ENCODE data around the gene HK3. TPM values are rescaled to one million over a fixed set of nuclear protein-coding genes. Genes with fewer than 3 reads are reported as not detected.
A peak's percentile ranks its signal among the peaks of the same experiment; 100 is the strongest.

The HK3 gene
- total RNA-seq, 2 experiments from 2014 or later = 0.33 TPM; not detected in 1

- POLR2A ChIA-PET = interaction anchor here (2.6 kb wide), 1 partner anchor 9 kb away, joined by 8 read pairs; no protein-coding TSS in a partner anchor
- H3K36me3 Mint-ChIP-seq (ENCODE audit: low read depth) = peaks cover 30% of the 10 kb centered on the region
- peaks cover 27% of the 10 kb centered on the region for H3K4me1 Mint-ChIP-seq
- H3K4me3 Mint-ChIP-seq = no peak overlapping the region
- CTCF ChIA-PET = interaction anchor here (1.2 kb wide), 1 partner anchor 240 kb away, joined by 6 read pairs; no protein-coding TSS in a partner anchor
- no peaks in the 10 kb centered on the region for H3K27me3 Mint-ChIP-seq
- H3K9me3 Mint-ChIP-seq = no peaks in the 10 kb centered on the region
- H3K27ac Mint-ChIP-seq = no peak overlapping the region
- DNase-seq = no peak
These were observed 1.6 kb upstream of the HK3 start for GRCh38 chr5:176900780-176901204.

- Mint-ChIP-seq H3K4me3 (no peak overlapping the region), H3K36me3 (ENCODE audit: low read depth) (peaks cover 24% of the 10 kb centered on the region), H3K27me3 (no peaks in the 10 kb centered on the region), H3K27ac (peak overlapping the region; percentile 34), H3K9me3 (no peaks in the 10 kb centered on the region), H3K4me1 (peaks cover 31% of the 10 kb centered on the region)
- ChIA-PET CTCF (interaction anchor here (1.2 to 2.5 kb wide), 3 partner anchors 239 to 242 kb away, joined by 3 to 11 read pairs (median 6); no protein-coding TSS in a partner anchor), POLR2A (interaction anchor here (2.6 kb wide), 1 partner anchor 10 kb away, joined by 8 read pairs; no protein-coding TSS in a partner anchor)
- DNase-seq = no peak
These were observed 1.0 kb upstream of the HK3 start for GRCh38 chr5:176899946-176900779.

GRCh38 chr5:176897263-176897662 is 1.9 kb downstream of the HK3 start:
- CTCF ChIA-PET = no interaction called here

GRCh38 chr5:176895831-176896230 is 3.3 kb downstream of the HK3 start:
- Mint-ChIP-seq H3K9me3 (no peaks in the 10 kb centered on the region), H3K4me3 (no peak overlapping the region), H3K36me3 (ENCODE audit: low read depth) (no peaks in the 10 kb centered on the region), H3K27me3 (no peaks in the 10 kb centered on the region), H3K4me1 (peaks cover 21% of the 10 kb centered on the region), H3K27ac (no peak overlapping the region)
- CTCF ChIA-PET = interaction anchor here (0.9 kb wide), 1 partner anchor 234 kb away, joined by 3 read pairs; no protein-coding TSS in a partner anchor
- POLR2A ChIA-PET = no interaction called here
- DNase-seq = no peak

More at GRCh38 chr5:176897263-176897662, 1.9 kb downstream of the HK3 start:
- H3K4me3 Mint-ChIP-seq = no peak overlapping the region
- POLR2A ChIA-PET = no interaction called here
- no peak overlapping the region for H3K27ac Mint-ChIP-seq
- H3K27me3 Mint-ChIP-seq = no peaks in the 10 kb centered on the region
- peaks cover 3% of the 10 kb centered on the region for H3K36me3 Mint-ChIP-seq (ENCODE audit: low read depth)
- peaks cover 31% of the 10 kb centered on the region for H3K4me1 Mint-ChIP-seq
- no peak for DNase-seq
- no peaks in the 10 kb centered on the region for H3K9me3 Mint-ChIP-seq

GRCh38 chr5:176894298-176894697 is 4.8 kb downstream of the HK3 start:
- H3K36me3 Mint-ChIP-seq (ENCODE audit: low read depth) = no peaks in the 10 kb centered on the region
- H3K9me3 Mint-ChIP-seq = no peaks in the 10 kb centered on the region
- ChIA-PET CTCF (no interaction called here), POLR2A (no interaction called here)
- H3K4me3 Mint-ChIP-seq = no peak overlapping the region
- no peak for DNase-seq
- no peak overlapping the region for H3K27ac Mint-ChIP-seq
- no peaks in the 10 kb centered on the region for H3K27me3 Mint-ChIP-seq
- peaks cover 12% of the 10 kb centered on the region for H3K4me1 Mint-ChIP-seq

- no peaks in the 10 kb centered on the region for H3K9me3 Mint-ChIP-seq
- peaks cover 7% of the 10 kb centered on the region for H3K4me1 Mint-ChIP-seq
- no peaks in the 10 kb centered on the region for H3K27me3 Mint-ChIP-seq
- H3K36me3 Mint-ChIP-seq (ENCODE audit: low read depth) = no peaks in the 10 kb centered on the region
- H3K4me3 Mint-ChIP-seq = no peak overlapping the region
- DNase-seq = no peak
- CTCF ChIA-PET = no interaction called here
- POLR2A ChIA-PET = no interaction called here
- no peak overlapping the region for H3K27ac Mint-ChIP-seq
These were observed 6.5 kb downstream of the HK3 start for GRCh38 chr5:176892663-176893062.

- CTCF ChIA-PET = no interaction called here
- POLR2A ChIA-PET = interaction anchor here (0.6 to 1.0 kb wide), 2 partner anchors 24 to 419 kb away, joined by 3 read pairs; no protein-coding TSS in a partner anchor
- Mint-ChIP-seq H3K4me3 (no peak overlapping the region), H3K27me3 (no peaks in the 10 kb centered on the region), H3K4me1 (peaks cover 7% of the 10 kb centered on the region), H3K9me3 (no peaks in the 10 kb centered on the region), H3K27ac (no peak overlapping the region), H3K36me3 (ENCODE audit: low read depth) (no peaks in the 10 kb centered on the region)
- DNase-seq = no peak
These were observed 7.7 kb downstream of the HK3 start for GRCh38 chr5:176891331-176891958.

GRCh38 chr5:176890455-176891330 is 8.5 kb downstream of the HK3 start:
- no peak for DNase-seq
- Mint-ChIP-seq H3K36me3 (ENCODE audit: low read depth) (no peaks in the 10 kb centered on the region), H3K4me3 (no peak overlapping the region), H3K27me3 (no peaks in the 10 kb centered on the region), H3K4me1 (peaks cover 4% of the 10 kb centered on the region), H3K9me3 (no peaks in the 10 kb centered on the region), H3K27ac (no peak overlapping the region)
- CTCF ChIA-PET = no interaction called here
- POLR2A ChIA-PET = interaction anchor here (1.0 kb wide), 1 partner anchor 25 kb away, joined by 3 read pairs; no protein-coding TSS in a partner anchor

- DNase-seq = no peak
- ChIA-PET CTCF (no interaction called here), POLR2A (no interaction called here)
- peaks cover 6% of the 10 kb centered on the region for H3K4me1 Mint-ChIP-seq
- H3K27me3 Mint-ChIP-seq = no peaks in the 10 kb centered on the region
- H3K9me3 Mint-ChIP-seq = no peaks in the 10 kb centered on the region
- no peak overlapping the region for H3K4me3 Mint-ChIP-seq
- no peaks in the 10 kb centered on the region for H3K36me3 Mint-ChIP-seq (ENCODE audit: low read depth)
- H3K27ac Mint-ChIP-seq = no peak overlapping the region
These were observed 9.5 kb downstream of the HK3 start for GRCh38 chr5:176889321-176890280.

GRCh38 chr5:176888865-176889165 is 10.3 kb downstream of the HK3 start:
- no peaks in the 10 kb centered on the region for H3K9me3 Mint-ChIP-seq

GRCh38 chr5:176888016-176888864 is 10.9 kb downstream of the HK3 start:
- Mint-ChIP-seq H3K4me1 (peaks cover 8% of the 10 kb centered on the region), H3K36me3 (ENCODE audit: low read depth) (no peaks in the 10 kb centered on the region), H3K27ac (no peak overlapping the region), H3K9me3 (no peaks in the 10 kb centered on the region), H3K27me3 (no peaks in the 10 kb centered on the region), H3K4me3 (no peak overlapping the region)
- no peak for DNase-seq
- CTCF ChIA-PET = no interaction called here
- POLR2A ChIA-PET = no interaction called here

More at GRCh38 chr5:176888865-176889165, 10.3 kb downstream of the HK3 start:
- Mint-ChIP-seq H3K4me3 (no peak overlapping the region), H3K4me1 (peaks cover 8% of the 10 kb centered on the region), H3K36me3 (ENCODE audit: low read depth) (no peaks in the 10 kb centered on the region), H3K27me3 (no peaks in the 10 kb centered on the region), H3K27ac (no peak overlapping the region)
- no peak for DNase-seq
- ChIA-PET CTCF (no interaction called here), POLR2A (no interaction called here)
